Mesenchymal stem cell (in vitro differentiated cells and primary cell): ENCODE results near the gene MS4A8.

ENCODE experiments used
- DNase-seq: peaks from one replicate; pipeline ENCODE4 v3.0.0-alpha.2; 2013
- H2AFZ ChIP-seq: one replicate; pipeline ENCODE4 v1.6.1; 2013; ENCODE audit warnings: low read depth, mild to moderate bottlenecking, control low read depth, inconsistent platforms, low read length, moderate library complexity
- H2AK5ac ChIP-seq: 2 replicates; pipeline ENCODE4 v1.6.1; 2013; ENCODE audit warnings: low read length, moderate library complexity, mild to moderate bottlenecking, inconsistent platforms; ENCODE audit not compliant: severe bottlenecking
- H2BK120ac ChIP-seq: one replicate; pipeline ENCODE4 v1.6.1; 2013; ENCODE audit warnings: low read depth, mild to moderate bottlenecking, inconsistent platforms, low read length, moderate library complexity
- H2BK12ac ChIP-seq, 2 experiments: one replicate each; pipeline ENCODE4 v1.6.1; 2013; ENCODE audit warnings: inconsistent platforms in 2 of 2, low read length in 2 of 2, mild to moderate bottlenecking in 2 of 2, moderate library complexity in 2 of 2, control low read depth in 1 of 2
- H2BK15ac ChIP-seq: one replicate; pipeline ENCODE4 v1.6.1; 2013; ENCODE audit warnings: mild to moderate bottlenecking, low read depth, inconsistent platforms; ENCODE audit not compliant: poor library complexity, severe bottlenecking
- H2BK5ac ChIP-seq: 2 replicates; pipeline ENCODE4 v1.6.1; 2013; ENCODE audit warnings: low read depth, mild to moderate bottlenecking, low read length, control low read depth, inconsistent platforms; ENCODE audit not compliant: poor library complexity, severe bottlenecking
- H3K14ac ChIP-seq, 2 experiments: one replicate each; pipeline ENCODE4 v1.6.1; 2013; ENCODE audit warnings: inconsistent platforms in 2 of 2, low read length in 2 of 2, control low read depth in 1 of 2, mild to moderate bottlenecking in 1 of 2, moderate library complexity in 1 of 2
- H3K18ac ChIP-seq, 2 experiments: one replicate each; pipeline ENCODE4 v1.6.1; 2013; ENCODE audit warnings: inconsistent platforms in 2 of 2, low read length in 2 of 2, control low read depth in 1 of 2, low read depth in 1 of 2, mild to moderate bottlenecking in 1 of 2
- H3K23ac ChIP-seq, 2 experiments: one replicate each; pipeline ENCODE4 v1.6.1; 2013; ENCODE audit warnings: inconsistent platforms in 2 of 2, low read length in 2 of 2, mild to moderate bottlenecking in 2 of 2, moderate library complexity in 2 of 2, control low read depth in 1 of 2
- H3K27ac ChIP-seq: 2 replicates; pipeline ENCODE4 v1.5.1; 2013; ENCODE audit warnings: mild to moderate bottlenecking, moderate library complexity, low read length, control low read depth, inconsistent platforms; ENCODE audit not compliant: poor library complexity, severe bottlenecking
- H3K27me3 ChIP-seq, 2 experiments: 2 replicates each; pipeline versions ENCODE4 v1.6.1 to v1.7.0; 2013; ENCODE audit warnings: low read length in 2 of 2, mild to moderate bottlenecking in 2 of 2, moderate library complexity in 2 of 2, control low read depth in 1 of 2, inconsistent platforms in 1 of 2; ENCODE audit not compliant: control insufficient read depth in 1 of 2, insufficient read depth in 1 of 2
- H3K36me3 ChIP-seq, 2 experiments: 2 replicates each; pipeline versions ENCODE4 v1.6.1 to v1.7.0; 2013; ENCODE audit warnings: low read length in 2 of 2, control low read depth in 1 of 2, inconsistent platforms in 1 of 2, low read depth in 1 of 2, mild to moderate bottlenecking in 1 of 2; ENCODE audit not compliant: insufficient read depth in 2 of 2, control insufficient read depth in 1 of 2
- H3K4ac ChIP-seq, 2 experiments: one replicate each; pipeline ENCODE4 v1.6.1; 2013; ENCODE audit warnings: inconsistent platforms in 2 of 2, low read length in 2 of 2, mild to moderate bottlenecking in 2 of 2, moderate library complexity in 2 of 2, control low read depth in 1 of 2, low read depth in 1 of 2
- H3K4me1 ChIP-seq: 2 replicates; pipeline ENCODE4 v1.6.1; 2013; ENCODE audit warnings: low read depth, low read length, control low read depth; ENCODE audit not compliant: control insufficient read depth, insufficient read depth
- H3K4me2 ChIP-seq: 2 replicates; pipeline ENCODE4 v1.6.1; 2013; ENCODE audit warnings: low read length, mild to moderate bottlenecking, inconsistent platforms; ENCODE audit not compliant: poor library complexity, severe bottlenecking
- H3K4me3 ChIP-seq, 2 experiments: 2 replicates each; pipeline versions ENCODE4 v1.5.1 to v1.7.0; 2013; ENCODE audit warnings: low read length in 2 of 2, mild to moderate bottlenecking in 2 of 2, control low read depth in 1 of 2, low read depth in 1 of 2; ENCODE audit not compliant: insufficient read depth in 1 of 2
- H3K79me1 ChIP-seq: replicated peaks from 2 replicates; pipeline ENCODE4 v1.6.1; 2013; ENCODE audit warnings: mild to moderate bottlenecking, control low read depth, low read length, inconsistent platforms; ENCODE audit not compliant: poor library complexity, severe bottlenecking
- H3K9ac ChIP-seq: 2 replicates; pipeline ENCODE4 v1.7.0; 2013; ENCODE audit warnings: mild to moderate bottlenecking, low read length, moderate library complexity
- H3K9me3 ChIP-seq: 2 replicates; pipeline ENCODE4 v1.7.0; 2013; ENCODE audit warnings: mild to moderate bottlenecking, low read length; ENCODE audit not compliant: control insufficient read depth
- H4K8ac ChIP-seq: one replicate; pipeline ENCODE4 v1.6.1; 2013; ENCODE audit warnings: inconsistent platforms, mild to moderate bottlenecking, low read length, moderate library complexity
- H4K91ac ChIP-seq: one replicate; pipeline ENCODE4 v1.6.1; 2013; ENCODE audit warnings: mild to moderate bottlenecking, low read length, inconsistent platforms
- WGBS: methylation state at CpG from one replicate; pipeline ENCODE4 v1.1.7; 2013; ENCODE audit warnings: mixed read lengths; 5-methylcytosine and 5-hydroxymethylcytosine counted together

MS4A8 gene

GRCh38 chr11:60741421-60741820 lies 42.0 kb downstream of the MS4A8 start:
- no peak overlapping the region for H2BK15ac ChIP-seq
- H3K27me3 ChIP-seq = peaks cover 16 to 31% of the 10 kb centered on the region in 2 experiments
- H3K4me3 ChIP-seq = no peak overlapping the region
- H3K9me3 ChIP-seq = no peaks in the 10 kb centered on the region
- no peaks in the 10 kb centered on the region for H3K79me1 ChIP-seq
- no peak overlapping the region for H3K27ac ChIP-seq
- H3K4me1 ChIP-seq = no peaks in the 10 kb centered on the region
- no peak overlapping the region for H2BK12ac ChIP-seq
- WGBS = 60% methylated on average over 3 of the region's 3 CpGs
- H2AK5ac ChIP-seq = no peak overlapping the region
- H2BK120ac ChIP-seq = no peak overlapping the region
- no peak overlapping the region for H3K9ac ChIP-seq
- no peak for DNase-seq
- no peak overlapping the region for H2AFZ ChIP-seq
- H4K91ac ChIP-seq = no peak overlapping the region
- H3K36me3 ChIP-seq = no peaks in the 10 kb centered on the region
- no peak overlapping the region for H2BK5ac ChIP-seq
- no peak overlapping the region for H3K14ac ChIP-seq
- no peak overlapping the region for H4K8ac ChIP-seq
- no peak overlapping the region for H3K23ac ChIP-seq
- no peak overlapping the region for H3K18ac ChIP-seq
- H3K4me2 ChIP-seq = no peak overlapping the region
- H3K4ac ChIP-seq = no peak overlapping the region

- Histone ChIP-seq H2BK15ac (no peak overlapping the region), H3K36me3 (no peaks in the 10 kb centered on the region), H2AFZ (no peak overlapping the region), H3K14ac (no peak overlapping the region), H2BK5ac (no peak overlapping the region), H3K9ac (no peak overlapping the region), H2BK120ac (no peak overlapping the region), H3K4me3 (no peak overlapping the region), H2BK12ac (no peak overlapping the region), H3K23ac (no peak overlapping the region), H2AK5ac (no peak overlapping the region), H3K4ac (no peak overlapping the region), H3K9me3 (no peaks in the 10 kb centered on the region), H4K91ac (no peak overlapping the region), H3K4me2 (no peak overlapping the region), H3K27ac (no peak overlapping the region), H3K18ac (no peak overlapping the region), H3K4me1 (peaks cover 4% of the 10 kb centered on the region), H3K27me3 (peaks cover 12 to 19% of the 10 kb centered on the region in 2 experiments), H3K79me1 (no peaks in the 10 kb centered on the region), H4K8ac (no peak overlapping the region)
- WGBS = 91% methylated on average over 1 of the region's 1 CpG
- DNase-seq = no peak
These were observed 43.6 kb downstream of the MS4A8 start for GRCh38 chr11:60743058-60743457.

- H2BK15ac ChIP-seq = no peak overlapping the region
- DNase-seq = no peak
- H3K27me3 ChIP-seq = peaks cover 12 to 15% of the 10 kb centered on the region in 2 experiments
- H4K91ac ChIP-seq = no peak overlapping the region
- H3K4ac ChIP-seq = no peak overlapping the region
- no peak overlapping the region for H3K23ac ChIP-seq
- no peaks in the 10 kb centered on the region for H3K36me3 ChIP-seq
- no peak overlapping the region for H3K14ac ChIP-seq
- no peak overlapping the region for H2AFZ ChIP-seq
- H3K9ac ChIP-seq = no peak overlapping the region
- H2BK120ac ChIP-seq = no peak overlapping the region
- no peak overlapping the region for H2BK5ac ChIP-seq
- H3K4me1 ChIP-seq = peaks cover 4% of the 10 kb centered on the region
- no peak overlapping the region for H2AK5ac ChIP-seq
- H3K18ac ChIP-seq = no peak overlapping the region
- H3K4me2 ChIP-seq = no peak overlapping the region
- H3K4me3 ChIP-seq = peak overlapping the region in 1 of 2 experiments; percentile 22
- 78% methylated on average over 5 of the region's 5 CpGs for WGBS
- H4K8ac ChIP-seq = no peak overlapping the region
- no peak overlapping the region for H3K27ac ChIP-seq
- no peaks in the 10 kb centered on the region for H3K79me1 ChIP-seq
- no peak overlapping the region for H2BK12ac ChIP-seq
- H3K9me3 ChIP-seq = no peaks in the 10 kb centered on the region
These were observed 44.7 kb downstream of the MS4A8 start for GRCh38 chr11:60744114-60744513.

- no peak overlapping the region for H2AFZ ChIP-seq
- H3K9ac ChIP-seq = no peak overlapping the region
- no peak overlapping the region for H3K4me2 ChIP-seq
- no peaks in the 10 kb centered on the region for H3K79me1 ChIP-seq
- no peak overlapping the region for H2BK15ac ChIP-seq
- H2BK120ac ChIP-seq = no peak overlapping the region
- no peak overlapping the region for H3K27ac ChIP-seq
- DNase-seq = no peak
- peaks cover 4% of the 10 kb centered on the region for H3K4me1 ChIP-seq
- peaks cover 13 to 29% of the 10 kb centered on the region in 2 experiments for H3K27me3 ChIP-seq
- no peak overlapping the region for H3K4ac ChIP-seq
- no peak overlapping the region for H4K8ac ChIP-seq
- H3K9me3 ChIP-seq = no peaks in the 10 kb centered on the region
- no peak overlapping the region for H4K91ac ChIP-seq
- H2AK5ac ChIP-seq = no peak overlapping the region
- no peak overlapping the region for H2BK12ac ChIP-seq
- no peak overlapping the region for H3K18ac ChIP-seq
- H3K23ac ChIP-seq = no peak overlapping the region
- WGBS = 90% methylated on average over 14 of the region's 14 CpGs
- H3K4me3 ChIP-seq = no peak overlapping the region
- no peaks in the 10 kb centered on the region for H3K36me3 ChIP-seq
- H2BK5ac ChIP-seq = no peak overlapping the region
- peak overlapping the region in 1 of 2 experiments; percentile 46 for H3K14ac ChIP-seq
These were observed 48.0 kb downstream of the MS4A8 start for GRCh38 chr11:60747359-60747873.
